K562 (cell line): Measurements from ENCODE around the gene WIPF3. TPM values are rescaled to one million over a fixed set of nuclear protein-coding genes. Genes with fewer than 3 reads are reported as not detected.

Experiments
- ATAC-seq: fragments of 200-7000 bp; cut with Tn5 transposase; 3 replicates; pipeline ENCODE4 v1.9.1; 2020; ENCODE audit warnings: moderate library complexity
- BruUV-seq: library from RNA; stranded (reverse); fragments of 400-500 nt; replicated peaks from 2 replicates; lab custom pipeline; 2021; lab: Mats Ljungman, UMichigan
- CTCF ChIA-PET: fragments of 300-600 bp; formaldehyde crosslinking; extraction: SDS; loops from one replicate; lab custom pipeline; 2021; ENCODE audit warnings: low intra/inter-chr PET ratio; lab: Yijun Ruan, JAX
- POLR2A ChIA-PET: fragments of 300-600, 350-650 bp; sonication (Branson Sonifier 250); formaldehyde crosslinking; extraction: SDS; loops from one replicate; lab custom pipeline; 2021; ENCODE audit warnings: antibody characterized with exemption, inconsistent platforms; lab: Yijun Ruan, JAX
- DNase-seq, 4 experiments: peaks; one replicate each; pipeline versions ENCODE4 v3.0.0 to v3.0.0-alpha.2; 2011 to 2018; ENCODE audit warnings: low spot score in 3 of 4, mixed read lengths in 3 of 4; ENCODE audit errors: extremely low read depth in 1 of 4
- FAIRE-seq: peaks from 2 replicates; lab custom pipeline; 2011; peaks lifted over from hg19 to GRCh38; lab: Jason Lieb, UNC
- H2AFZ ChIP-seq: 2 replicates; pipeline ENCODE4 v1.6.0; 2011; ENCODE audit warnings: low read depth, low read length, control low read depth, inconsistent platforms
- H3K27ac ChIP-seq: fragments of 200-600 bp; 3 replicates; pipeline ENCODE4 v1.8.0; 2011; ENCODE audit warnings: low read depth, mild to moderate bottlenecking, control low read depth, inconsistent platforms, low read length, moderate library complexity, mixed read lengths; ENCODE audit errors: extremely low read depth
- H3K27me3 ChIP-seq, 2 experiments: fragments of 300-600 bp in 1 of 2; 2 replicates in 1 of 2; 3 replicates in 1 of 2; pipeline versions ENCODE4 v1.6.0 to v1.8.0; 2011; ENCODE audit warnings: inconsistent platforms in 2 of 2, low read length in 2 of 2, mild to moderate bottlenecking in 1 of 2, mixed read lengths in 1 of 2, moderate library complexity in 1 of 2; ENCODE audit not compliant: control insufficient read depth in 2 of 2, insufficient read depth in 2 of 2
- H3K36me3 ChIP-seq: fragments of 300-600 bp; 3 replicates; pipeline ENCODE4 v1.8.0; 2011; ENCODE audit warnings: mild to moderate bottlenecking, low read length, inconsistent platforms; ENCODE audit not compliant: control insufficient read depth, insufficient read depth
- H3K4me1 ChIP-seq, 2 experiments: fragments of 200-600 bp in 1 of 2; replicated peaks in 1 of 2; 2 replicates in 1 of 2; 3 replicates in 1 of 2; pipeline versions ENCODE4 v1.5.1 to v1.8.0; 2011; ENCODE audit warnings: inconsistent platforms in 2 of 2, low read length in 2 of 2, mild to moderate bottlenecking in 1 of 2, mixed read lengths in 1 of 2, moderate library complexity in 1 of 2; ENCODE audit not compliant: control insufficient read depth in 2 of 2, insufficient read depth in 2 of 2
- H3K4me2 ChIP-seq: 2 replicates; pipeline ENCODE4 v1.6.1; 2011; ENCODE audit warnings: low read length, control low read depth, inconsistent platforms, mixed read lengths; ENCODE audit not compliant: insufficient read depth
- H3K4me3 ChIP-seq: fragments of 200-600 bp; sonication (generic), shearing (Covaris generic); 2 replicates; pipeline ENCODE4 v1.5.1; 2016; ENCODE audit warnings: control low read depth, inconsistent platforms
- H3K79me2 ChIP-seq: fragments of 200-600 bp; 3 replicates; pipeline ENCODE4 v1.8.0; 2011; ENCODE audit warnings: low read length, inconsistent platforms; ENCODE audit not compliant: control insufficient read depth, insufficient read depth
- H3K9ac ChIP-seq, 2 experiments: 2 replicates each; pipeline versions ENCODE4 v1.6.0 to v1.6.1; 2011; ENCODE audit warnings: low read depth in 2 of 2, low read length in 2 of 2, control low read depth in 1 of 2, inconsistent platforms in 1 of 2, mild to moderate bottlenecking in 1 of 2, mixed read lengths in 1 of 2; ENCODE audit not compliant: insufficient read depth in 1 of 2
- H3K9me1 ChIP-seq: one replicate; pipeline ENCODE4 v1.6.0; 2011; ENCODE audit warnings: inconsistent platforms, mild to moderate bottlenecking, low read length, moderate library complexity; ENCODE audit not compliant: control insufficient read depth, insufficient read depth
- H3K9me3 ChIP-seq: replicated peaks from 2 replicates; pipeline ENCODE4 v1.5.1; 2011; ENCODE audit warnings: low read depth, low read length, inconsistent platforms; ENCODE audit not compliant: control insufficient read depth, insufficient read depth
- H4K20me1 ChIP-seq: replicated peaks from 2 replicates; pipeline ENCODE4 v1.6.1; 2011; ENCODE audit warnings: low read length, inconsistent platforms, mixed read lengths; ENCODE audit not compliant: control insufficient read depth, insufficient read depth
- ARID1B ChIP-seq: fragments of 450-650 bp; IDR thresholded peaks from 2 replicates; pipeline ENCODE4 v1.6.1; 2016; ENCODE audit warnings: antibody characterized with exemption, mild to moderate bottlenecking, inconsistent platforms
- HMG20A ChIP-seq: fragments of 450-650 bp; formaldehyde crosslinking; conservative IDR thresholded peaks from 2 replicates; pipeline ENCODE4 v1.4.0; 2020; ENCODE audit warnings: mild to moderate bottlenecking, mixed read lengths
- JUNB ChIP-seq: fragments of 450-650 bp; formaldehyde crosslinking; conservative IDR thresholded peaks from 2 replicates; pipeline ENCODE4 v1.4.0; 2020; ENCODE audit warnings: mild to moderate bottlenecking
- KLF1 ChIP-seq: fragments of 450-650 bp; IDR thresholded peaks from 2 replicates; pipeline ENCODE4 v1.6.1; 2016; ENCODE audit warnings: missing genetic modification characterization, missing compliant biosample characterization
- ZNF316 ChIP-seq: fragments of 450-650 bp; IDR thresholded peaks from 2 replicates; pipeline ENCODE4 v1.6.1; 2016
- WGBS: fragments of 100-300 bp; shearing (Covaris generic); methylation state at CpG from one replicate; pipeline ENCODE4 v1.1.6; 2016; ENCODE audit warnings: low coverage, mixed read lengths; ENCODE audit not compliant: insufficient coverage; ENCODE audit errors: missing lambda C conversion rate; 5-methylcytosine and 5-hydroxymethylcytosine counted together
- in situ Hi-C: fragments of 300-500 bp; cut with MboI; formaldehyde crosslinking; loops from 4 replicates; pipeline ENCODE4 v1.15.0; 2018; ENCODE audit warnings: inconsistent platforms, mixed read lengths
- intact Hi-C: fragments of 100-400 bp; cut with micrococcal nuclease; formaldehyde crosslinking; loops from 2 replicates; pipeline ENCODE4 v1.14.2; 2022
- polyA plus RNA-seq, 8 experiments: library from polyadenylated mRNA; depleted of rRNA in 4 of 8; stranded (reverse) in 5 of 8; unstranded in 3 of 8; fragments of >200 nt; fragmentation: Nextera tagmentation in 2 of 8; fragmentation: Illumina TruSeq in 1 of 8; extraction: Ambion mirVana in 2 of 8; extraction: Trizol in 1 of 8; gene quantifications; 2 replicates each; pipeline versions ENCODE4 v1.2.1 to v1.2.3, GENCODE V29; 2011 to 2014; ENCODE audit warnings: inconsistent platforms in 1 of 8, missing spikeins in 1 of 8
- total RNA-seq, 7 experiments: library from RNA; depleted of rRNA in 6 of 7; stranded (reverse); fragments of >200 nt in 6 of 7; fragmentation: Illumina TruSeq in 2 of 7; extraction: Trizol in 2 of 7; gene quantifications; 2 replicates each; pipeline versions ENCODE4 v1.2.1 to v1.2.3, GENCODE V29; 2011 to 2021; ENCODE audit warnings: low replicate concordance in 1 of 7
- TF ChIP-seq, protein P1 (sequence below): fragments of 450-650 bp; formaldehyde crosslinking; IDR thresholded peaks from 2 replicates; pipeline ENCODE4 v1.4.0; 2022; ENCODE audit warnings: mild to moderate bottlenecking, moderate library complexity

WIPF3 gene
- total and polyA plus RNA-seq, 9 of the 15 experiments (the other 6 are each of a cell fraction or from before 2014, with no cell fraction given) = 0.18 to 3.2 (median 1.7) TPM

DNA sequence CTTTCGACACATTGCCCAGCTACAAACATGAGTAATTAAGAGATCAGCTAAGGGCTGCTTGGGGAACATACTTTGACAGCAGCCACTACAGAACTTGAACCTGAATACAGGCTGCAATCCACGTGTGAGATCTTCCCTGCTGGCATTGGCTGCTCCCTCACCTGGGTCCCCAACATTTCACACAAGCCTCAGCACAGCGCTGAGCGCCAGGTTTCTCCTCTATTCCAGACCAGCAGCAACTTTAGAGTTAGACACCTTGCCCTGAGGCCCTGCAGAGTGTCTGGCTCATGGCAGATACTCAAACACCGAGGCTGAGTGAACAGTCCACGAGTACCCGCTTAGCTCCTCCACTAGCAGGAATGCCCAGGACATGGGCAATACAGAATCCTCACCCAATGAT, 1.3 kb upstream of the WIPF3 start:
- H4K20me1 ChIP-seq = no peaks in the 10 kb centered on the region; the same call in 1 of the 2 replicates
- H3K36me3 ChIP-seq = no peaks in the 10 kb centered on the region
- ChIA-PET CTCF (no interaction called here), POLR2A (interaction anchor here (1.4 kb wide), 1 partner anchor 11 kb away, joined by 4 read pairs; no protein-coding TSS in a partner anchor)
- H3K27ac ChIP-seq = no peak overlapping the region
- peaks cover 12 to 28% of the 10 kb centered on the region in 2 experiments; a peak in 4 of 5 replicates for H3K4me1 ChIP-seq
- no peak overlapping the region for H2AFZ ChIP-seq
- 67% methylated on average over 7 of the region's 7 CpGs for WGBS
- DNase-seq (no peak), FAIRE-seq (no peak), ATAC-seq (no peak)
- H3K9ac ChIP-seq = no peak overlapping the region
- peaks cover 0 to 13% of the 10 kb centered on the region in 2 experiments; a peak in 1 of 5 replicates for H3K27me3 ChIP-seq
- H3K4me3 ChIP-seq = no peak overlapping the region
- no peaks in the 10 kb centered on the region for H3K79me2 ChIP-seq
- no peaks in the 10 kb centered on the region for H3K9me3 ChIP-seq
- in situ Hi-C loops (no loop called here), intact Hi-C loops (no loop called here)
- BruUV-seq = no TSS peak
- H3K9me1 ChIP-seq = no peaks in the 10 kb centered on the region
- H3K4me2 ChIP-seq = no peak overlapping the region
- TF ChIP-seq, protein P1, sequence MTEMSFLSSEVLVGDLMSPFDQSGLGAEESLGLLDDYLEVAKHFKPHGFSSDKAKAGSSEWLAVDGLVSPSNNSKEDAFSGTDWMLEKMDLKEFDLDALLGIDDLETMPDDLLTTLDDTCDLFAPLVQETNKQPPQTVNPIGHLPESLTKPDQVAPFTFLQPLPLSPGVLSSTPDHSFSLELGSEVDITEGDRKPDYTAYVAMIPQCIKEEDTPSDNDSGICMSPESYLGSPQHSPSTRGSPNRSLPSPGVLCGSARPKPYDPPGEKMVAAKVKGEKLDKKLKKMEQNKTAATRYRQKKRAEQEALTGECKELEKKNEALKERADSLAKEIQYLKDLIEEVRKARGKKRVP = no peak
- no peak for TF ChIP-seq HMG20A (CRISPR knock-in tag)

DNA sequence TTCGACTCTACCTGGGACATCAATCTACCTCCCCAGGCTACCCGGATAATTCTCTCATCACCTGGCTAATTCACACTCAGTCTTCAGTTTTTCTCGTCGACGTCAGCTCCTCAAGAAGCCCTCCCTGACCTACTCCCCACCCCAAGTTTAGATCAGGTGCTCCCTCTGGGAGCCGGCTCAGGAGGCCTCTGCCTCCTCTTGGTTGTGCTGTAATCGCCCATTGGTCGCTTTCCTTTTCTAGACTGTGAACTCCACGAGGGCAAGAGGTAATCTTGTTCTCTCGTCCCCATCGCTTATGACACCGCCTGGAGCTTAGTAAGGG, 461 bp upstream of the WIPF3 start:
- no peaks in the 10 kb centered on the region for H3K36me3 ChIP-seq
- ChIA-PET CTCF (no interaction called here), POLR2A (interaction anchor here (1.4 kb wide), 1 partner anchor 10 kb away, joined by 5 read pairs; no protein-coding TSS in a partner anchor)
- intact Hi-C loops = loop anchor here (2.0 kb wide), 1 partner anchor 41 kb away; no protein-coding TSS in a partner anchor
- peak overlapping the region; percentile 66 for H3K4me2 ChIP-seq
- WGBS = 73% methylated on average over 9 of the region's 12 CpGs
- no TSS peak for BruUV-seq
- H3K4me1 ChIP-seq = peaks cover 12 to 28% of the 10 kb centered on the region in 2 experiments; a peak in 4 of 5 replicates
- no peaks in the 10 kb centered on the region; the same call in 1 of the 2 replicates for H4K20me1 ChIP-seq
- H3K27ac ChIP-seq = no peak overlapping the region
- peak overlapping the region; percentile 52; the same call in 1 of the 2 replicates for H3K4me3 ChIP-seq
- no peaks in the 10 kb centered on the region for H3K9me1 ChIP-seq
- H2AFZ ChIP-seq = peak overlapping the region; percentile 79
- peaks cover 0 to 15% of the 10 kb centered on the region in 2 experiments; a peak in 1 of 5 replicates for H3K27me3 ChIP-seq
- in situ Hi-C loops = no loop called here
- peak overlapping the region; percentile 35 to 89; a peak in 3 of 4 replicates for H3K9ac ChIP-seq
- no peak for DNase-seq
- ATAC-seq = no peak
- H3K79me2 ChIP-seq = no peaks in the 10 kb centered on the region
- FAIRE-seq = no peak
- H3K9me3 ChIP-seq = no peaks in the 10 kb centered on the region
- TF ChIP-seq ZNF316 = peak; percentile 59
- TF ChIP-seq JUNB (CRISPR knock-in tag) = no peak
- no peak for TF ChIP-seq ARID1B
- TF ChIP-seq KLF1 (tag) = no peak
